Head of caudate nucleus (tissue), 42 donors: ENCODE data around the gene P2RY13.

Experiments used
- DNase-seq, 42 donors: peaks; one replicate each; pipeline versions ENCODE4 v3.0.0 to v3.0.0-alpha.2; 2020 to 2021; ENCODE audit warnings: mixed read lengths in 7 of 42
- intact Hi-C: fragments of 100-400 bp; cut with DNase I; formaldehyde crosslinking; loops from one replicate; pipeline ENCODE4 v1.15.0; 2022

Gene P2RY13

GRCh38 chr3:151303751-151304150, 25.6 kb downstream of the P2RY13 start:
- intact Hi-C loops = no loop called here
- DNase-seq = no peak

GRCh38 chr3:151301787-151302186, 27.6 kb downstream of the P2RY13 start:
- no peak for DNase-seq
- intact Hi-C loops = no loop called here

GRCh38 chr3:151300539-151300938, 28.8 kb downstream of the P2RY13 start:
- DNase-seq = no peak
- intact Hi-C loops = no loop called here

- intact Hi-C loops = no loop called here
- DNase-seq = no peak
Observed at GRCh38 chr3:151299006-151299405, 30.3 kb downstream of the P2RY13 start.

GRCh38 chr3:151297429-151297828, 31.9 kb downstream of the P2RY13 start:
- DNase-seq = no peak
- intact Hi-C loops = no loop called here

- no peak for DNase-seq
- intact Hi-C loops = no loop called here
Observed at GRCh38 chr3:151296226-151296625, 33.1 kb downstream of the P2RY13 start.

GRCh38 chr3:151293127-151293526, 36.2 kb downstream of the P2RY13 start:
- intact Hi-C loops = no loop called here
- peak in 3 of 42 donors; percentile 12 to 26 (median 25) for DNase-seq

- DNase-seq = no peak
- intact Hi-C loops = no loop called here
Observed at GRCh38 chr3:151290673-151291072, 38.7 kb downstream of the P2RY13 start.

GRCh38 chr3:151289445-151289844, 39.9 kb downstream of the P2RY13 start:
- intact Hi-C loops = no loop called here
- DNase-seq = no peak

GRCh38 chr3:151285940-151286339, 43.4 kb downstream of the P2RY13 start:
- DNase-seq = no peak
- intact Hi-C loops = no loop called here

- DNase-seq = no peak
- intact Hi-C loops = loop anchor here (5.0 kb wide), 2 partner anchors 57 to 117 kb away; no protein-coding TSS in a partner anchor
Observed at GRCh38 chr3:151283907-151284461, 45.4 kb downstream of the P2RY13 start.

- intact Hi-C loops = loop anchor here (5.0 kb wide), 2 partner anchors 56 to 116 kb away; no protein-coding TSS in a partner anchor
- no peak for DNase-seq
Observed at GRCh38 chr3:151283387-151283786, 46.0 kb downstream of the P2RY13 start.

GRCh38 chr3:151282921-151283320, 46.4 kb downstream of the P2RY13 start:
- DNase-seq = peak in 1 of 42 donors; percentile 45
- intact Hi-C loops = loop anchor here (5.0 kb wide), 2 partner anchors 56 to 116 kb away; no protein-coding TSS in a partner anchor

- DNase-seq = no peak
- intact Hi-C loops = loop anchor here (5.0 kb wide), 2 partner anchors 54 to 114 kb away; no protein-coding TSS in a partner anchor
Observed at GRCh38 chr3:151281671-151282324, 47.6 kb downstream of the P2RY13 start.

- DNase-seq = peak in 2 of 42 donors; percentile 7 to 13
- intact Hi-C loops = no loop called here
Observed at GRCh38 chr3:151278230-151278629, 51.1 kb downstream of the P2RY13 start, which contains the start of gene P2RY14. Gene P2RY14, minus strand, starts transcription at chr3:151278542. Its CDS starts 64,226 bp downstream, at chr3:151214316.

- intact Hi-C loops = no loop called here
- no peak for DNase-seq
Observed at GRCh38 chr3:151276687-151277042, 52.7 kb downstream of the P2RY13 start.
